ENCODE data around the gene ARHGAP4. TPM values are rescaled to one million over a fixed set of nuclear protein-coding genes. Genes with fewer than 3 reads are reported as not detected.

ARHGAP4 gene
- total and polyA plus RNA-seq, 2 donors (not counting 3 experiments of a cell fraction or from before 2014, with no cell fraction given), result 20.9 to 33.3 TPM

DNA sequence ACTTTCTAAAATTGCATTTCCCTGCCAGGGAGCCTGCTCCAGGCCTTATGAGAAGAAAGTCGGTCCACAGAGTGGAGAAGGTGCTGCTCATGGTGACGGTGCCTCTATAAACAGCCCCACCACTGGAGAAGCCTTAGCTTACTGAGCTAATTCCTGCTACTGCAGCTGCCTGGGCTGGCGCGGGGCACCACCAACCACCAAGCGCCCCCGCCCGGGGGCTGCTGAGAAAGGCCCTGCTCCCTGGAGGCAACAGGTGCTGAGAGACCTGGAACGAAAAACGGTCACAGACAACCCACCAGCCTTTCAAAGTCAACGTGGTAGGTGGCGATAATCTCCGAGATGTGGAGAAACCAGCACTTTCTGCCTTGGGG, 42.7 kb upstream of the ARHGAP4 start:
- Histone ChIP-seq H3K4me2 (ENCODE audit: insufficient read depth, low read length) (peak overlapping the region; percentile 70), H4K20me1 (replicated peaks; ENCODE audit: control insufficient read depth, extremely low read depth, insufficient read depth, low read length) (no peaks in the 10 kb centered on the region), H3K4me1 (ENCODE audit: control insufficient read depth, extremely low read depth, insufficient read depth, low read length) (peaks cover 36% of the 10 kb centered on the region), H3K36me3 (ENCODE audit: control insufficient read depth in 2 of 2, extremely low read depth in 1 of 2, insufficient read depth in 2 of 2, low read length in 2 of 2) (peaks cover 0 to 2% of the 10 kb centered on the region in 2 experiments), H3K9me3 (replicated peaks; ENCODE audit: control insufficient read depth, insufficient read depth, low read length) (no peaks in the 10 kb centered on the region), H3K9ac (replicated peaks; ENCODE audit: extremely low read depth, insufficient read depth, low read length) (no peak overlapping the region), H3K79me2 (ENCODE audit: control insufficient read depth, insufficient read depth, low read length) (peaks cover 75% of the 10 kb centered on the region), H3K4me3 (replicated peaks in 1 of 3; ENCODE audit: insufficient read depth in 1 of 3, low read depth in 1 of 3, low read length in 3 of 3) (peak overlapping the region in 2 of 3 experiments; percentile 69 to 76), H3K9me1 (replicated peaks; ENCODE audit: control insufficient read depth, extremely low read depth, insufficient read depth, low read length) (no peaks in the 10 kb centered on the region), H2AFZ (ENCODE audit: low read depth, low read length) (no peak overlapping the region), H3K27me3 (ENCODE audit: control insufficient read depth in 2 of 2, insufficient read depth in 2 of 2, low read length in 2 of 2) (no peaks in the 10 kb centered on the region), H3K27ac (ENCODE audit: insufficient read depth, low read depth, low read length) (no peak overlapping the region)
- intact Hi-C loops (cut with micrococcal nuclease) (loop anchor here (1.0 to 2.0 kb wide), 2 partner anchors 16 to 44 kb away; no protein-coding TSS in a partner anchor), dilution Hi-C loops (cut with MboI; ENCODE audit: extremely low pct_ligation_motif_present, low sequenced_read_pairs) (no loop called here)
- FAIRE-seq (peak; percentile 67), DNase-seq (ENCODE audit: low read depth, low spot score) (no peak)
- no TSS peak for BruUV-seq (replicated peaks)
- POLR2A ChIA-PET, result no interaction called here
- CTCF ChIA-PET, result interaction anchor here (1.8 to 1.9 kb wide), 2 partner anchors 21 to 45 kb away, joined by 4 to 6 read pairs; no protein-coding TSS in a partner anchor
- TF ChIP-seq, protein P1, sequence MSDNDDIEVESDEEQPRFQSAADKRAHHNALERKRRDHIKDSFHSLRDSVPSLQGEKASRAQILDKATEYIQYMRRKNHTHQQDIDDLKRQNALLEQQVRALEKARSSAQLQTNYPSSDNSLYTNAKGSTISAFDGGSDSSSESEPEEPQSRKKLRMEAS (IDR thresholded peaks at IDR 0.05; ENCODE audit: insufficient read depth, insufficient read length), result no peak
- no peak for TF ChIP-seq GATA2 (IDR thresholded peaks at IDR 0.05; ENCODE audit: insufficient read depth, insufficient read length, low read depth, low read length)
- TF ChIP-seq EZH2 (IDR thresholded peaks at IDR 0.05; ENCODE audit: borderline replicate concordance, low read depth, low read length, severe bottlenecking), result no peak
- TF ChIP-seq MYC (IDR thresholded peaks at IDR 0.05; ENCODE audit: low read depth, low read length), result no peak
- TF ChIP-seq, protein P2, sequence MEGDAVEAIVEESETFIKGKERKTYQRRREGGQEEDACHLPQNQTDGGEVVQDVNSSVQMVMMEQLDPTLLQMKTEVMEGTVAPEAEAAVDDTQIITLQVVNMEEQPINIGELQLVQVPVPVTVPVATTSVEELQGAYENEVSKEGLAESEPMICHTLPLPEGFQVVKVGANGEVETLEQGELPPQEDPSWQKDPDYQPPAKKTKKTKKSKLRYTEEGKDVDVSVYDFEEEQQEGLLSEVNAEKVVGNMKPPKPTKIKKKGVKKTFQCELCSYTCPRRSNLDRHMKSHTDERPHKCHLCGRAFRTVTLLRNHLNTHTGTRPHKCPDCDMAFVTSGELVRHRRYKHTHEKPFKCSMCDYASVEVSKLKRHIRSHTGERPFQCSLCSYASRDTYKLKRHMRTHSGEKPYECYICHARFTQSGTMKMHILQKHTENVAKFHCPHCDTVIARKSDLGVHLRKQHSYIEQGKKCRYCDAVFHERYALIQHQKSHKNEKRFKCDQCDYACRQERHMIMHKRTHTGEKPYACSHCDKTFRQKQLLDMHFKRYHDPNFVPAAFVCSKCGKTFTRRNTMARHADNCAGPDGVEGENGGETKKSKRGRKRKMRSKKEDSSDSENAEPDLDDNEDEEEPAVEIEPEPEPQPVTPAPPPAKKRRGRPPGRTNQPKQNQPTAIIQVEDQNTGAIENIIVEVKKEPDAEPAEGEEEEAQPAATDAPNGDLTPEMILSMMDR (IDR thresholded peaks at IDR 0.05; ENCODE audit: extremely low read depth in 1 of 2, insufficient read depth in 1 of 2, low read depth in 1 of 2, low read length in 2 of 2), result peak in 1 of 2 donors; percentile 9

Measured in endothelial cell of umbilical vein (primary cell).